Peyer's patch (tissue), 4 donors: Measurements from ENCODE around the gene HOXD8. TPM values are rescaled to one million over a fixed set of nuclear protein-coding genes. Genes with fewer than 3 reads are reported as not detected.

Source experiments
- DNase-seq, 3 donors: peaks; one replicate each; pipeline ENCODE4 v3.0.0-alpha.2; 2017 to 2019
- H3K27ac ChIP-seq, 4 donors: fragments of 200-600 bp; sonication (generic); one replicate each; pipeline ENCODE4 v1.5.1; 2016 to 2019
- H3K27me3 ChIP-seq, 2 donors: fragments of 200-600 bp; sonication (generic); one replicate each; pipeline ENCODE4 v1.5.1; 2019
- H3K36me3 ChIP-seq, 3 donors: fragments of 200-600 bp; sonication (generic); one replicate each; pipeline ENCODE4 v1.5.1; 2016 to 2019
- H3K4me1 ChIP-seq, 4 donors: fragments of 200-600 bp; sonication (generic); one replicate each; pipeline ENCODE4 v1.5.1; 2016 to 2019
- H3K4me3 ChIP-seq, 4 donors: fragments of 200-600 bp; sonication (generic); 1 replicate in 3 of 4; 2 replicates in 1 of 4; pipeline ENCODE4 v1.5.1; 2016 to 2019; ENCODE audit warnings: mild to moderate bottlenecking in 1 of 4
- H3K9me3 ChIP-seq, 4 donors: fragments of 200-600 bp; sonication (generic); one replicate each; pipeline ENCODE4 v1.5.1; 2016 to 2019; ENCODE audit warnings: mild to moderate bottlenecking in 1 of 4
- POLR2A ChIP-seq, 2 donors: fragments of 450-650 bp; IDR thresholded peaks; one replicate each; pipeline ENCODE4 v1.5.1; 2017; ENCODE audit warnings: antibody characterized with exemption in 2 of 2, mild to moderate bottlenecking in 2 of 2, moderate library complexity in 2 of 2
- total RNA-seq, 4 donors: library from RNA; depleted of rRNA; stranded (reverse); fragments of >200 nt; gene quantifications; one replicate each; pipeline ENCODE4 v1.1.0, GENCODE V29; 2016
- TF ChIP-seq, protein P1 (sequence below), 6 experiments: fragments of 450-650 bp in 4 of 6; fragments of 200-600 bp in 2 of 6; sonication (generic) in 1 of 6; IDR thresholded peaks; one replicate each; pipeline ENCODE4 v1.5.1; 2017 to 2019; ENCODE audit warnings: antibody characterized with exemption in 6 of 6, mild to moderate bottlenecking in 3 of 6, moderate library complexity in 1 of 6

The HOXD8 gene
- total RNA-seq, 4 donors from 2014 or later, result 3.3 to 9.1 (median 5.0) TPM

DNA sequence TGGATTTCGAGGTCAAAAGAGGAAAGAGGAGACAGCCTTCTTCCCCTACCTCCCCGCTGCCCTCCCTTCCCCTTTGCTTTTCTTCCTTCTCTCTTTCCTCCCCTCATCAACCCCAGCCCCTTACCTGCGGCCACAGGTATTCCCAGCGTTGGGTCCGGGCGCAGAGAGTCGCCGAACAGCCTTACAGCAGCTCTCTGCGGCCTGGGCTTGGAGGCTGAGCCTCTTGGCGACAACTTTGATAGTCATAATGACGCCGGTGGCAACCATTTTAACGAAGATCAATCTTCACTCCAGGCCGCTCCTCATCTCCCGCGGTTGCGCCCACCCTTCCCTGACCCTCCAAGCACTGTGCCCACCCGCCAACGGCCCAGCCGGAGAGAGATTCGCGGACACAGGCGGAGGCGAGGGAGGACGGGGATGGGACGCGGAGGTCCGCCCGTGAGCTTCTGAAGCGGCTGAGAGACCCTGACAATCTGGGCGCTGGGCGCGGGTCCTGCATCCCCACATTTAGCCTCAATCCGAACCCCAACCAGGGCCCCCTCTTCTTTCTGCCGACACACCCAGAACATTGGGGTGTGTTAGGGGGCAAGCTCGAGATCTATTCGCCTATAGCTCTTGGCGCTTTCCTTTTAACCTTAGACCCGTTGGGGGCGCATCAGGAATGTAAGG, 44.3 kb upstream of the HOXD8 start:
- Histone ChIP-seq H3K4me3 (no peak overlapping the region), H3K27me3 (peaks cover 0 to 84% of the 10 kb centered on the region in 2 donors), H3K9me3 (peaks cover 0 to 31% (median 0%) of the 10 kb centered on the region in 4 donors), H3K4me1 (peaks cover 0 to 12% (median 3%) of the 10 kb centered on the region in 4 donors), H3K27ac (no peak overlapping the region), H3K36me3 (no peaks in the 10 kb centered on the region)
- peak in 2 of 3 donors; percentile 39 to 45 for DNase-seq
- TF ChIP-seq, protein P1, sequence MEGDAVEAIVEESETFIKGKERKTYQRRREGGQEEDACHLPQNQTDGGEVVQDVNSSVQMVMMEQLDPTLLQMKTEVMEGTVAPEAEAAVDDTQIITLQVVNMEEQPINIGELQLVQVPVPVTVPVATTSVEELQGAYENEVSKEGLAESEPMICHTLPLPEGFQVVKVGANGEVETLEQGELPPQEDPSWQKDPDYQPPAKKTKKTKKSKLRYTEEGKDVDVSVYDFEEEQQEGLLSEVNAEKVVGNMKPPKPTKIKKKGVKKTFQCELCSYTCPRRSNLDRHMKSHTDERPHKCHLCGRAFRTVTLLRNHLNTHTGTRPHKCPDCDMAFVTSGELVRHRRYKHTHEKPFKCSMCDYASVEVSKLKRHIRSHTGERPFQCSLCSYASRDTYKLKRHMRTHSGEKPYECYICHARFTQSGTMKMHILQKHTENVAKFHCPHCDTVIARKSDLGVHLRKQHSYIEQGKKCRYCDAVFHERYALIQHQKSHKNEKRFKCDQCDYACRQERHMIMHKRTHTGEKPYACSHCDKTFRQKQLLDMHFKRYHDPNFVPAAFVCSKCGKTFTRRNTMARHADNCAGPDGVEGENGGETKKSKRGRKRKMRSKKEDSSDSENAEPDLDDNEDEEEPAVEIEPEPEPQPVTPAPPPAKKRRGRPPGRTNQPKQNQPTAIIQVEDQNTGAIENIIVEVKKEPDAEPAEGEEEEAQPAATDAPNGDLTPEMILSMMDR (IDR thresholded peaks at IDR 0.05), result no peak
- TF ChIP-seq POLR2A (IDR thresholded peaks at IDR 0.05), result no peak

DNA sequence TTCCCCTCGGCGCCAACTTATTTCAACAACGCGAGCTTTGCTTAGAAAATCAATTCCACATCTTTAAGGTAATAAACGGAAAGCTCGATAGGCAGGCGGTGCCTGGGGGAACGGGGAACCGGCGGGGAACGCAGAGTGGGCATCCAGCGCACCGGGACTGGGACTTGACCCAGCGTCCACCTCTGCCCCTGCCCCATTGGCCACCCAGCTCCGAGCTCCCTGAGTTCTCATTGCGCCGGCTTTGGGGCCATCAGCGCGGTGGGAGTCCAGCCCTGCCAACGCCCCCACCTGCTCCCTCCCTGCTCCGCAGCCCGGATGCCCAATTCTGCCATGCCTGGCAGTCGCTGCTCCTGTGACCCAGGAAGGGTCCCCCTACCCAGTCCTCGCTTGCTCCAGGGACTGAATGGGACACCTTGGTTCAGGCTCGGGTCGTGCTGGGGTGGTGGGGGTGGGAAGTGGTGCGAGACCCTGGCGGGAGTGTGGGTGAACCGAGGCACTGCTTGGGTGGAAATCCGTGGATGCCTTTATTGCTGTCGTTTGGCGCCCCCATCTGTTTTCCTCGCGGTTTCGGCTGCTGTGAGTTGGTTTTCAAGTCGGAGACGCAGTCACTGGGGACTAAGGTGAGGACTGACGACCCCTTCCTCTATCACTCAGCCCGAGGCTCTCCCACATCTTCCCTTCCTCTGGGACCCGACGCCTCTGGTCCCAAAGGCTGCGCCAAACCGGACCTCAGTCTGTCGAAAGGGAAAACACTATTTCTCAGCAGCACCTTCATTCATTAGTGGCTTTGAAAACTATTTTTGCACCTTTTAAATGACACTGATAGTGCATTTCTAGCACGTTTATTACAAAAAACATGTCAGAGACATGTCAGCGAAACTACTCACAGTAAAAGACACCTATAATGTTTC, 43.4 kb upstream of the HOXD8 start:
- Histone ChIP-seq H3K4me3 (no peak overlapping the region), H3K27ac (no peak overlapping the region), H3K9me3 (peaks cover 0 to 23% (median 0%) of the 10 kb centered on the region in 4 donors), H3K4me1 (peaks cover 0 to 8% (median 3%) of the 10 kb centered on the region in 4 donors), H3K36me3 (no peaks in the 10 kb centered on the region), H3K27me3 (peaks cover 0 to 81% of the 10 kb centered on the region in 2 donors)
- peak in 2 of 3 donors; percentile 61 to 62 for DNase-seq
- TF ChIP-seq, protein P1 (IDR thresholded peaks at IDR 0.05), result peak in 2 of 6 experiments; percentile 15 to 37
- TF ChIP-seq POLR2A (IDR thresholded peaks at IDR 0.05), result no peak

DNA sequence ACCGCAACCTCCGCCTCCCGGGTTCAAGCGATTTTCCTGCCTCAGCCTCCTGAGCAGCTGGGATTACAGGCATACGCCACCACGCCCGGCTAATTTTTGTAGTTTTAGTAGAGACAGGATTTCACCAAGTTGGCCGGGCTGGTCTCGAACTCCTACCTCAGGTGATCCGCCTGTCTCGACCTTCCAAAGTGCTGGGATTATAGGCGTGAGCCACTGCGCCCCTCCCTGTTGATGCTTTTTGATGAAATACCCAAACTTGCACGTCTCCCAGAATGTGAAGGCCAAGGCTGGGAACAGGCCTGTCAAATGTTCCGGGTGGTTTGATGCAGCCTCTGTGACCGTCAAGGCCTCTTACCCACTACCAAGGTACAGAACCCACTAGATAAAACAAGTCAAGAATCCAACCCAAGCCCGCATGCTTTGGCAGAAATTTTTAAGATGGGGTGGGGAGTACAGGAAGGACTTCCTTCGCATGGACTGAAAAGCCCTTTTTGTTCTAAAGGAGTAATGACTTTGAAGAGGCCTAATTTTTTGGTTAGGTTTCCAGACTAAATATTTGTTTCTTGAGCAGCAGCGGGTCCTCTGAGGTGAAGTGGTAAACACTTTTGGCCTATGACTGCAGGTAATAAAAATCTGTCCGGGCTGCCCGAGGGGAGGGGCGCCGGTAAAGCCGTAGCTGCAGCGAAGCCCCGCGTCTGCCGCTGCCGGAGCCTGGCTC, 42.0 kb upstream of the HOXD8 start:
- Histone ChIP-seq H3K4me1 (peaks cover 0 to 11% (median 5%) of the 10 kb centered on the region in 4 donors), H3K27me3 (peaks cover 0 to 81% of the 10 kb centered on the region in 2 donors), H3K4me3 (peak overlapping the region in 2 of 4 donors; percentile 38 to 44), H3K9me3 (peaks cover 0 to 10% (median 0%) of the 10 kb centered on the region in 4 donors), H3K27ac (no peak overlapping the region), H3K36me3 (no peaks in the 10 kb centered on the region)
- DNase-seq, result no peak
- no peak for TF ChIP-seq POLR2A (IDR thresholded peaks at IDR 0.05)
- TF ChIP-seq, protein P1 (IDR thresholded peaks at IDR 0.05), result no peak

DNA sequence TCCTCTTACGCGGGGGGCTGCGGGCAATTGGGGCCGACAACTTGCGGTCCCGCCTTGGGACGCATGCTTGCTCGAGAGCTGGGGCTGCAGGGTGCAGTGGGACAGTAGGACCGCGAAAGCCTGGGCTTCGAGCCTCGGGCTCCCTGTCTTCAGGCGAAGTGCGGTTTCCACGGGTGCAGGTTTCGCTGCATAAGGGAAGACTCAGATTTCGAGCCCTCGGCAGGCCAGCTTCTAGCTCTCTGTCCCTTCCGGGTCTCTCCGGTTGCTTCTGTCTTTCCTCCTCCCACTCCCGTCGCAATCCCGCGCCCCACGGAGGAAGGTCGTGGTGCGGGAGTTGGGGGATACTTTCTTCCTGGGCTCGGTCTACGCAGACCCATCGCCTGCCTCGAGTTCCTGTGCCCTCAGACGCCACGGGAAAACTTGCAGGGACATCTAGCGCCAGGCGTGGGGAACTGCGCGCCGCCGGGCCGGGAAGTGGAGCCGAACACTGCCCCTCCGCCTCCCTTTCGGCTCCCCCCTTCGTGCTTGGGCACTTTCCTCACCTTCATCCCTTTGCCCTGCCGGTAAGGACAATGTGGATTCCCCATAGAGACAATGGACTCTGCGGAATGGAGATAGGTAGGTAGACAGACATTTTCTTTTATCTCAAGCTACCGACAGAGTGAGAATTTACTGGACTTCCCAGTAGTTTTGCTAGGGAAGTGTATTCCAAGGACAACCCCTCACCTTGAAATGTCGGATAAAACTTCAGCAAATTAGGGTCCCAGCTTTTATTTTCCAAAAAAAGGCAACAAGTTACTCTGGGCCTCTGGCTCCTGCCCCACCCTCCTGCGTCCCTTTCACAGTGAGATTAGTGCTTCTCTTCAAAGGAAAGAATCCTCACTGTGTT, 41.2 kb upstream of the HOXD8 start:
- peak overlapping the region in 3 of 4 donors; percentile 12 to 44 (median 38) for H3K4me3 ChIP-seq
- peaks cover 0 to 2% (median 0%) of the 10 kb centered on the region in 4 donors for H3K9me3 ChIP-seq
- H3K27ac ChIP-seq, result no peak overlapping the region
- peak in 2 of 3 donors; percentile 68 to 77 for DNase-seq
- TF ChIP-seq, protein P1 (IDR thresholded peaks at IDR 0.05), result peak in 4 of 6 experiments; percentile 51 to 64 (median 64)
- no peak for TF ChIP-seq POLR2A (IDR thresholded peaks at IDR 0.05)
- peaks cover 0 to 19% (median 6%) of the 10 kb centered on the region in 4 donors for H3K4me1 ChIP-seq
- peaks cover 0 to 81% of the 10 kb centered on the region in 2 donors for H3K27me3 ChIP-seq
- no peaks in the 10 kb centered on the region for H3K36me3 ChIP-seq
